ENCODE data around the gene PYGB.
"Not testable (repeated sequence)": the region's sequence is repeated elsewhere in the genome, so short reads cannot be mapped to it uniquely, and the experiment has no call there.

PYGB gene

DNA sequence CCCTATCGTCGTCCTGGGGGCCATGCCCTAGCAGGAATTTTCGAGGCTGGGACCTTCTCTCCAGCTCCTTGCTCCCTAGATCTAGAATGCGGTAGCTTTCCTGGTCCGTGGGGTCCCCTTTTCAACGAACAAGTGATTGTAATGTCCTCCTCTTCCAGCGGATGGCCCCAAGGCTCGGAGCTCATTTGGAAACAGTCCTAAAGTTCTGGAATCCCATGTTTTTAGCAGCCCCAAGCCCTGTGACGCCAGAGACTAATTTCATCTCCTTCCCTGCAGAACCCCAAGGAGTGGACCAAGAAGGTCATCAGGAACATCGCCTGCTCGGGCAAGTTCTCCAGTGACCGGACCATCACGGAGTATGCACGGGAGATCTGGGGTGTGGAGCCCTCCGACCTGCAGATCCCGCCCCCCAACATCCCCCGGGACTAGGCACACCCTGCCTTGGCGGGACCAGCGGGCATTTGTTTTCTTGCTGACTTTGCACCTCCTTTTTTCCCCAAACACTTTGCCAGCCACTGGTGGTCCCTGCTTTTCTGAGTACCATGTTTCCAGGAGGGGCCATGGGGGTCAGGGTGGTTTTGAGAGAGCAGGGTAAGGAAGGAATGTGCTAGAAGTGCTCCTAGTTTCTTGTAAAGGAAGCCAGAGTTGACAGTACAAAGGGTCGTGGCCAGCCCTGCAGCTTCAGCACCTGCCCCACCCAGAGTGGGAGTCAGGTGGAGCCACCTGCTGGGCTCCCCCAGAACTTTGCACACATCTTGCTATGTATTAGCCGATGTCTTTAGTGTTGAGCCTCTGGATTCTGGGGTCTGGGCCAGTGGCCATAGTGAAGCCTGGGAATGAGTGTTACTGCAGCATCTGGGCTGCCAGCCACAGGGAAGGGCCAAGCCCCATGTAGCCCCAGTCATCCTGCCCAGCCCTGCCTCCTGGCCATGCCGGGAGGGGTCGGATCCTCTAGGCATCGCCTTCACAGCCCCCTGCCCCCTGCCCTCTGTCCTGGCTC is 48.5 kb downstream of the PYGB start:
- DNase-seq = peak in 1 of 2 donors; percentile 43

DNA sequence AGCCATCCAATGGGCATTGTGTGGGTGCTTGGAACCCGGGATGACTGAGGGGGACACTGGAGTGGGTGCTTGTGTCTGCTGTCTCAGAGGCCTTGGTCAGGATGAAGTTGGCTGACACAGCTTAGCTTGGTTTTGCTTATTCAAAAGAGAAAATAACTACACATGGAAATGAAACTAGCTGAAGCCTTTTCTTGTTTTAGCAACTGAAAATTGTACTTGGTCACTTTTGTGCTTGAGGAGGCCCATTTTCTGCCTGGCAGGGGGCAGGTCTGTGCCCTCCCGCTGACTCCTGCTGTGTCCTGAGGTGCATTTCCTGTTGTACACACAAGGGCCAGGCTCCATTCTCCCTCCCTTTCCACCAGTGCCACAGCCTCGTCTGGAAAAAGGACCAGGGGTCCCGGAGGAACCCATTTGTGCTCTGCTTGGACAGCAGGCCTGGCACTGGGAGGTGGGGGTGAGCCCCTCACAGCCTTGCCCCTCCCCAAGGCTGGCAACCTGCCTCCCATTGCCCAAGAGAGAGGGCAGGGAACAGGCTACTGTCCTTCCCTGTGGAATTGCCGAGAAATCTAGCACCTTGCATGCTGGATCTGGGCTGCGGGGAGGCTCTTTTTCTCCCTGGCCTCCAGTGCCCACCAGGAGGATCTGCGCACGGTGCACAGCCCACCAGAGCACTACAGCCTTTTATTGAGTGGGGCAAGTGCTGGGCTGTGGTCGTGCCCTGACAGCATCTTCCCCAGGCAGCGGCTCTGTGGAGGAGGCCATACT is 49.4 kb downstream of the PYGB start:
- DNase-seq = no peak

DNA sequence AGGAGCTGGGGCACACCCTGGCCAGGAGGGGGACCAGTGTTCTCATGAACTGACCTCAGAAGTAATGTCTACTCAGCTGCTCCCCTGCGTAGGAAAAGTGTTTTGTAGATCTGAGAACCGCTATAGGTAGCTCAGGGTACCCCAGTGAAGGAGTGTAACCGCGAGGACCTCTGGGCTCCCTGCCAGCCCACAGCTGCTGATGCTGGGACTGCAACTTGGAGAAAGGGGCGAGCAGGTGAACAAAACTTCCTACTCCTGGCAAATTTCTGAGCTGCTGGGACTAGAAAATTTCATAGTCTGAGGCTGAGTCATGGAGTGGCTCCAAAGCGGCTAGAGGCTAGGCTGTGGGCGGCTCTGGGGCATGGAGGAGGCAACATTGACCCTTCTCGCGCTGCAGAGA is 51.9 kb downstream of the PYGB start:
- DNase-seq = no peak

DNA sequence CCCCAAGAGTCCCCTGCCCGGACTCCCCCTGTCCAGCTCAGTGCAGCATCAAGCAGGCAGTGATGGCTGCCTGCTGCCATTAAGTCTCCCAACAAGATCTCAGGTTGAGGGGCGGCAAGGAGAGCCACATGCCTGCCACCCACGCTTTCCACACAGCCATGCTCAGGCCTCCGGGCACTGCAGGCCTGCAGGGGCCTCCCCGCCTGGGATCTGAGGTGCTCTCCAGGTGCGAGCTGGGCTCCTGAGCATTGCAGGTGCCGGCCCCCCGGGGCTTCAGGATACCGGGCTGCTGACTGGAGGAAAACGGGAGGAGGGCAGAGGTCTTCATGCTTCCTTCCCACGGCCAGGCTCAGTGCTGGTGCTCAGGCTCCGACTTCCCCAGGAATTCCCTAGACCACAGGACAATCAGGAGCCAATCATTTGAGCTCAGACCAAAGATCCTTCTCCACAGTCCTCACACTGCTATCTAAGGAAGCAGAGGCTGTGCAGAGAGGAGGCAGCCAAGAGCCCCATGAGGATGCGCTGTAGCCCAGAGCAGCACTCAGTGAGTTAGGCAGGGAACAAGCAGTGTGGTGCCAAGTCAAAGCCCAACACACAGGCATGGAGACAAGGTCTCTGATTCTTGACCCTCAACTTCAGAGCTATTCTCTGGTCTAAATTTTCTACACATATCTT is 52.7 kb downstream of the PYGB start:
- no peak for DNase-seq

DNA sequence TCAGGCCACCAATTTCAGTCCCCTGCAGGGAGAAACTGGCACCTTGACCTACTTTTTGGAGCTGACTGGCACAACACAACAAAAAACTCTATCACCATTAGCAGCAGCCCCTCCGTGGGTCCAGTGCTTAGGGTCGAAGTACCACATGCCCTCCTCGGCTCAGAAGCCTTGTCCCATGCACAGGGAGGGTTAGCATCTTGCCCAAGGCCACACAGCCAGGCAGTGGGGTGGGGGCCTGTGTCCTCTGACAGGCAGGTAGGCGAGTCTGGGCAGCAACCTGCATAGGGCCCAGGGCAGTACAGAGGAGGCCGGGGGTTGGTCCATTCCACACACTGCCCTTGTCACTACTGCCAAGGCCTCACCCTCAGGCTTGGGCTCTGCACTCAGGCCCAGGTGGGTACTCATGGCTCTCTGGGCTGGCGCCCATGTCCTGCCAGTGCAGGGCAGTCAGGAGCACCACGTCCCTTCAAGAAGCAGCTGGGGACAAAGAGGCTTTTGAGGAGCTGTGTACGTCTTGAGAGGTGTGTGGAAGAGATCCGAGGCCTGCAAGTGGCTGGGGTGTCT is 53.6 kb downstream of the PYGB start:
- DNase-seq = no peak

DNA sequence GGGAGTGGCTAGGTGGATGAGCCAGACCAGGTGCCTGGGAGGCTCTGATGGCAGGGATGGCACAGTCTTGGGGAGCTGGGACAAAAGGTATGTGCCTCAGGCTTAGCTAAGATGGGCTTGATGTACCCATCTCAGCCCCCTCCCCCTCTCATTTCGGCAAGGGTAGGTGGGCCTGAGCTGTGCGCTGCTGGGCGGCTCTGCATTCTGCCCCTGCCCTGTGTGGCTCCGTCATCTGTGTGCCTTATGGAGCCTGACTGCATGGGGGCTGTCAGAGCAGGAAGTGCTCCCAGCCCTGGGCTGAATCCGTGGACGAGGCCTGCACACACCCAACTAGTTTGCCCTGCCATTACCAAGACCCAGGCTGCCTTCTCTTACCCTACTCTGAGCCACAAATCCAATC is 54.7 kb downstream of the PYGB start:
- no peak for DNase-seq

DNA sequence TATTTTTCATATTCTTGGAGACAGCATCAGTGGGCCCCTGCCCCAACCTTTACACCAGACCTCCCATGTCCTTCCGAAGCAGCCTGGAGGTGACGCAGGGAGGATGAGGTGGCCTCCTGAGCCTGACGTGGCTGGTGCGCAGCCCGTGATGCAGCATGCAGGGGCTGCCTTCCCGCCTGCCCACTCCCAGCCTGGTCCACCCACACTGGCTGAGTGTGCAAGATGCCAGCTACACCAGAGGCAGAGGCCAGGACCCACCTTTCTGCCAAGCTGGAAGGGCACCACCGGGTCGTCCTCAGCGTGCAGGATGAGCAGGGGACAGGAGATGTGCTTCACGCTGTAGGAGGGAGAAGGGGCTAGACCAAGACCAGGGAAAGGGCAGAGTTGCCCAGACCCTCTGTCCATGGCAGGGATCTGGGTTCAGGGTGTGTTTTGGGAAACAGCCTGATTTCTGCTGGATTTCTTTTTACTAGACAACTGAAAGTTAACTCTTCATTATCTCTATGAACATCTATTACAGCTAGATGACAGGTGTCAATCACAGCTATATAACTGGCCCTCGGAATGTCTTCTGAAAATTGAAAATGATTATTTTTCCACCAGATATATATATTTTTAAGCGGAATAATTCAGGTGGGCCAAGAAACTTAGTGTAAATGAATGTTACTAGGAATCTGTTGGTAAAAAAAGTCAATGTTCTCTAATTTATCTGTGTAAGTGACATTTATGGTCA is 55.6 kb downstream of the PYGB start:
- no peak for DNase-seq

DNA sequence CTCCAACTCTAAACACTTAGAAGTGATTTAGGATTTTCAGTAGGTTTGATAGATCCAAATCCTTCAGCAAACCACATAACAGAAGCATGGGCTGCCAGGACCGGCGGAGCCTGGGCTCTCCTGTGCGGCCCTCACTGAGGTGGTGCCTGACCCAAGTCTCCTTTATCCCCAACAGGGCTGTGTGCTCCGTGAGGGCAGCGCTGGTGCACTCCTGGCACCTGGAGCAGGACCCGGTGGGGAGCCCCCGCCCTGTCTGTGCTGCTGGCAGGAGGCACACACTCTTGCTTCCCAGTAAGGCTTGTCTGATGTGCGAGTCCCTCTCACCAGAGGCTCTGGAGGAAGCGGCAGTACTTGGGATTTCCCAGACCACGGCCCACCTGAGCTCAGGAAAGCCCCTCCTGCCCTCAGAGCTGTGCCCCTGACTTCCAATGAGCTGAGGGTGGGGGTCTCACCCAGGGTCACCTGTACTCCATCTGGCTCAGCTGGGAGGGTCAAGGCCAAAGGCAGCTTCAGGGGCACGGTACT is 56.2 kb downstream of the PYGB start:
- DNase-seq = no peak

DNA sequence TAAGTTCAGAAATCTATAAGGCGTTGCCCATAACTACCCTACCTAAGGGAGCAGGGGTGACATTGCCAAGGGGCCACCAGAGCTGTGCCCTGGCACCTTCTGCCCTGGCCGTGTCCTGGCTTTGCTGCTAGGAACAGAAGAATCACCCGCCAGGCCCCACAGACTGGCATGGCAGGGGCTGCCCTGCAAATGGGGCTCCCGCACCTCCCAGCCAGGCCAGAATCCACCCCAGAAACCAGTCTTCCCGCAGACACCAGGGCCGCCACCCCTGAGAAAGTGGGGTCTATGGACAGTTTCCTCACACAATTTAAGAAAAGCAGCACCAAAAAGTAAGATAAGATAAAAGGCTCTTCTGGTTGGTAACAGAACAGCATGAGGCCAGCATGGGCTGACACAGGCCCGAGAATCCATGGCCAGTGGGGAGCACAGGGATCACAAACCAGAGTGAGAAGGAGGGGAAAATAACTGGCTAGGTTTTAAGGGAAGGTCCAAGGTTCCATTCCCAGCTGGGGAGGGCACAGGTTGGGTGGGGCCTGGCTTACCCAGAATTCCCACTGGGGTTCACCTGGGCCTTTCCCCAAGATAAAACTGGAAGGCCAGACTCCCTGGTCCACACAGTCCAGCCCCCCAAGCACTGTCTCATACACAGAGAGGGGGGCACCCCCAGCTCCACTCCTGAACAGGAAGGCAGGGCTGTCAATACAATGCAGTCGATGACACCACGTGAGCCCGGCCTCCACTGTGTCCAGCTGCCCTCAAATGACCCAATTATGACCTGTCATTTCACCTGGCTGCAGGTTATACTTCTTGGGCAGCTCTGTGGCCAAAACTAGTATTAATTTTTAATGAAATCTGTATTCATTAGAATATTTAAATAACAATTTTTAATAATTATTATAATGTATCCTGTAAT is 59.4 kb downstream of the PYGB start:
- no peak for DNase-seq

DNA sequence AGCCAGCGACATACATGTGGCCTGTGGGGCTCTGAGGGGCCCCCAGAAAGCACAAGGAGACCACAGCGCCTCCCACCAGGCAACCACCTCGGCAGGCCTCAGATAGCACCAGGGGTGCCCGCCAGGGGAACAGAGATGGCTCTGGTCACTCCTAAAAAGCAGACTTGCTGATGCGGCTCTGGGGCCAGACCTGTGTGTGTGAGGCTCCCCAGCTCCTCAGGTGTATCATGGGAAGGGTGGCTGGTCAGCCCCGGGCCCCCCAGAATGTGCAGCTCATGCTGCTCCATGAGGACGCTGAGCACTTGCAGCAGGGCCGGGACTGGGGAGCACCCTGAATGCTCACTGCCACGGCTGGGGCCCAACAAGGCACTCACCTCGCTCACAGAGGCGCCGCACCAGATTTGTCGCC is 60.2 kb downstream of the PYGB start:
- DNase-seq = no peak

DNA sequence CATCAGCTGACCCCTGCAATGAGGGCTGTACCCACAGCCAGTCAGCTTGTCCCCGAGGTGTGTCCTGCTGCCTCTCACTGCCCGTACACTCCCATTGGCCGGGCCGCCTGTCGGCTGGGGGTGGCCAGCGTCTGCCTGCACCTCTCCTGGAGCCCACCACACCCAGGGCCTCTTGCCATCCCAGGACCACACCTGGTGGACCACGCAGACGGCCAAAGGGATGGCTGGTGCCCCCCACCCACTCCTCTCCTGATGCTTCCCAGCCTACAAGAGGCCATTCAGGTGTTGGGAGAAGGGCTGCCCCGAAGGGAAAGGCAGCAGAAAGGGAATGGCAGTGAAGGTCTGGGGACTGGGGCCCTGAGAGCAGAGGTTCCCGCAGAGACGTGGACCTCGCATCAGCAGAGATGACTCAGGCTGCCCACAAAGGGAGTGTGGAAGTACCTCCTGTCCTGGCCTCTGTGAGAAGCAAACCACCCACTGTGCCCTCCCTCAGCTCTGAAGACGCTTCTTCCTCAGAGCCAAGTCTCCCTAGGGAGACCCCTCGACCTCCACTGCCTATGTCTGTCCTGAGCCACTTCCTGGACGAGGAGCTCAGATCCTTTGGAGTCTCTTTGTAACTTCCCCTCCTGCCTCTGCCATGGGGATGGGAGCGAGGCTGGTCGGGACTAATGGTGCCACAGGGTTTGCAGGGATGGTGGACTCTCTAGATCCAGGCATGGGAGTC is 60.9 kb downstream of the PYGB start:
- no peak for DNase-seq

DNA sequence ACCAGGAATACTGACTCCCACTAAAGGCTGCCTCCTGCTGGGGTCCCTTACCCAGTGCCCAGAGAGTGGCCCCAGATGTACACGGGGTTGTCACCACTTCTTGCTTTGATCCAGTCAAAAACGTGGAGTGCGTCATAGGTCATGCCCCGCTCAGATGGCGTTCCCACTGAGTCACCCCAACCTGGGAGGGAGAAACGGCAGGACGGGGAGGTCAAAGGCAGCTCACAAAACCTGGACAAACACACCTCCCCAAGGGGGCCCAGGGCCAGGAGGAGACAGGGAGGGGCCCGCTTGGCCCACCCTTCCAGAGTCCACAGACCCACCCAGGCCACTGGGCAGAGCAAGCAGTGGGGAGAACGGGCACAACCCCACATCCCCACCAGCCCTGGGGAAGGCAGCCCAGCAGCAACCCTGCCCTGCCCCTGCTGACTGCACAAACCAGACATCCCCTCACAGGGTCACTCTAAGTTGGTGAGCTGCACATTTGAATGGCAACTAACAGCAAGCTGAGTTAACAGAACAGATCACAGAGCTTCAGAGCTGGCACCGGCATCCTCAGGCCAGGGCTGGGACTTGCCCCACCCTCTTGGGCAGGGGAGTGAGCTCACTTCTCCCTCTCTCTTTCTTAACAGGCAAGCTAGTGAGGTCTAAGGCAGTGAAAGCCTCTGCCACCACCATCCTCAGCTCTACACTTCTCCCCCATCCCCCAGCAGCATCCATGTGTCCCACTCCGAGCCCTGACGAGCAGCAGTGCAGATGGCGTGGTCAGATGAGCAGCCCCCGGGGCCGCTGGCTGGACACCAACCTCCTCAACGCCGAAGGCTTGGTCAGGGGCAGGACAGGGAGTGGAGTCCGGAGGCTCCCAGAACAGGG is 61.7 kb downstream of the PYGB start:
- no peak for DNase-seq

DNA sequence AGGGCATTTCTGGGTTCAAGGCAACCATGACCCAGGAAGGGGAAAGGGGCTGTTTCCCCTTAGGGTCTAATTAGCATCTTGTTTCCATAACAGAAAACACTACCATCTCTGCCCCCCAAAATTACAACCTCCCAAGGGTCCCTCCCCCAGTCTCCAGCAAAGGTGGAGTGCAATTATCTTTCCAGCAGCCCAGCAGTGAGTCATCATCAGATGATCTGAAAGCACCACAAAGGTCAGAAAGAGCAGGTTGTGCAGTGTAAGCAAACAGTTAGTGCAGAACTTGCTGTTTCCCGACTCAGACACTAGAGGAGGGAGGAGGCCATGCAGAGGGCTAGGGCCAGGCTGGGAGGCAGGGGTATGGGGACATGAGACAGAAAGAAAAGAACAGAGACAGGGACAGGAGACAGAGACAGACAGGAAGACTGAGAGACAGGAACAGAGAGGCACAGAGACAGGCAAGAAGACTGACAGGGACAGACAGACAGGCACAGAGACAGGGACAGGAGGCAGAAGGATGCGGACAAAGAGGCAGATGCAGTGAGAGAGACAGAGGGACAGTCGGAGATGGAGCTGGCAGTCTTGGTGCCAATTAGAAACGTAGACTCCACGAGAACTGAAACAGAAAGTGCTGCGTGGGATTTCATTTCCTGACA is 62.5 kb downstream of the PYGB start:
- DNase-seq = peak; percentile 56 to 76

DNA sequence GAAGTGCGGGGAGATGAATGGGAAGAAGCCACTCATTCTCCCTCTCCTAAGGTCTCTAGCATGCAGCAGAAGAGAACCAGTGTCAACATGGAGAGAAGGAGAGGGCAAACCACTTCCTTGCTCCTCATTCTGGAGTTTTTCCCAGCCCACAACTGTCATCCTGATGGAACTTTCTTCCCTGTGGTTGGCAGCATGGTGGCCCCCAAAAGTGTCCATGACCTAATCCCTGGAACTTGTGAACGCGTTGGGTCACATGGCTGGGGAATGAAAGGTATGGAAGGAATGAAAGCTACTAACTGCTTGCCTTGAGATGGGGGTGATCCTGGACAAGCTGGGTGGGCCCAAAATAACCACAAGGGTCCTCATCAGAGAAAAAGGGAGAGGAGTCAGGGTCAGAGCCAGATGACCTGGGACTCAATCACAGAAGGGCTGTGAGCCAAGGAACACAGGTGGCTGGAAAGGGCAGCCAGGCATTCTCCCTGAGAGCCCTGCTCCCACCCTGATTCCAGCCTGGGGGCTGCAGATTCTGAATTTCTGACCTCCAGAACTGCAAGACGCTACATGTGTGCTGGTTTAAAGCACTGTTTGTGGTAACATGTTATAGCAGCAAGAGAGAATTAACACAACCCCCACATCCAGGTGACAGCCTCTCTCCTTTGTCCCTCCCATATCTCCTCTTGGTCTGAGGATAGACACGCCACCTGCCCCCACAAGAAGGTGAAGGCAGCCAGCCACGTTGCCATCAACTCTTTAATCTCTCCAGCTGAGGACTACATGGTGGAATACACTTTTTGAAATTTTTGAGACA is 63.2 kb downstream of the PYGB start:
- DNase-seq = no peak

DNA sequence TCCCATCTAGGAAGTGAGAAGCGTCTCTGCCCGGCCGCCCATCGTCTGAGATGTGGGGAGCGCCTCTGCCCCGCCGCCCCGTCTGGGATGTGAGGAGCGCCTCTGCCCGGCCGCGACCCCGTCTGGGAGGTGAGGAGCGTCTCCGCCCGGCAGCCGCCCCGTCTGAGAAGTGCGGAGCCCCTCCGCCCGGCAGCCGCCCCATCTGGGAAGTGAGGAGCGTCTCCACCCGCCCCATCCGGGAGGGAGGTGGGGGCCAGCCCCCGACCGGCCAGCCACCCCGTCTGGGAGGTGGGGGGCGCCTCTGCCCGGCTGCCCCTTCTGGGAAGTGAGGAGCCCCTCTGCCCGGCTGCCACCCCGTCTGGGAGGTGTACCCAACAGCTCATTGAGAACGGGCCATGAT is 64.8 kb downstream of the PYGB start:
- not testable (repeated sequence) for DNase-seq

DNA sequence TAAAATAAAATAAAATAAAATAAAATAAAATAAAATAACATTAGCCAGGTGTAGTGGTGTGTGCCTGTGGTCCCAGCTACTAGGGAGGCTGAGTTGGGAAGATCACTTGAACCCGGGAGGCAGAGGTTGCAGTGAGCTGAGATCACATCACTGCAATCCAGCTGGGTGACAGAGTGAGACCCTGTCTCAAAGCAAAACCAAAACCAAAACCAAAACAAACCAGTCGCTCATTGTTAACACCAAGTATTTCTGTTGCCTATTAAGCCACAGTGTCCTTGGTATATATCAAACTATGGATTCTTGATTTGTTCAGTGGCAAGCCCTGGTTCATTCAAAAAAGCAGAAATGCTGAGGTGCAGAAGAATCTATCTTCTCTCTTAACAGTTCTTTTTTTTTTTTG is 65.7 kb downstream of the PYGB start:
- DNase-seq = no peak
